Loucy (cell line): ENCODE measurements around the gene PGBD2.
"Not testable (repeated sequence)": the region's sequence is repeated elsewhere in the genome, so short reads cannot be mapped to it uniquely, and the experiment has no call there.

ENCODE experiments used
- CTCF ChIP-seq: fragments of 200-600 bp; sonication (generic); conservative IDR thresholded peaks from 2 replicates; pipeline ENCODE4 v1.5.1; 2014; ENCODE audit warnings: mild to moderate bottlenecking, antibody characterized with exemption, low read length
- EZH2phosphoT487 ChIP-seq: fragments of 200-600 bp; IDR thresholded peaks from 2 replicates; pipeline ENCODE4 v1.6.1; 2018; ENCODE audit warnings: antibody characterized with exemption, mild to moderate bottlenecking, moderate library complexity, borderline replicate concordance

- not testable (repeated sequence) for TF ChIP-seq CTCF, EZH2phosphoT487
Measured at GRCh38 chr1:248889914-248890243, 16.2 kb upstream of the PGBD2 start.
